Lung (tissue), 12 donors: Measurements from ENCODE around the gene ZNF580. TPM values are rescaled to one million over a fixed set of nuclear protein-coding genes. Genes with fewer than 3 reads are reported as not detected.
A peak's percentile ranks its signal among the peaks of the same experiment; 100 is the strongest.

Experiments used
- ATAC-seq: fragments of 200-7000 bp; cut with Tn5 transposase; one replicate; pipeline ENCODE4 v1.9.1; 2020; ENCODE audit warnings: moderate number of reproducible peaks; ENCODE audit not compliant: insufficient read depth, low FRiP score
- DNase-seq, 3 donors: peaks; one replicate each; pipeline ENCODE4 v3.0.0-alpha.2; 2013 to 2017
- H3K27ac ChIP-seq, 2 donors: one replicate each; pipeline ENCODE4 v1.5.1; 2013; ENCODE audit warnings: mild to moderate bottlenecking in 2 of 2, moderate library complexity in 2 of 2, control low read depth in 1 of 2, inconsistent platforms in 1 of 2, low read depth in 1 of 2, low read length in 1 of 2
- H3K27me3 ChIP-seq, 3 donors: one replicate each; pipeline ENCODE4 v1.5.1; 2013; ENCODE audit warnings: low read length in 2 of 3; ENCODE audit not compliant: control insufficient read depth in 3 of 3, insufficient read depth in 3 of 3
- H3K36me3 ChIP-seq, 4 donors: one replicate each; pipeline ENCODE4 v1.5.1; 2013; ENCODE audit warnings: low read length in 4 of 4, mild to moderate bottlenecking in 1 of 4, moderate library complexity in 1 of 4; ENCODE audit not compliant: control insufficient read depth in 4 of 4, insufficient read depth in 4 of 4
- H3K4me1 ChIP-seq, 5 donors: one replicate each; pipeline ENCODE4 v1.5.1; 2013; ENCODE audit warnings: low read length in 5 of 5, mild to moderate bottlenecking in 2 of 5, moderate library complexity in 1 of 5; ENCODE audit not compliant: control insufficient read depth in 5 of 5, insufficient read depth in 5 of 5
- H3K4me3 ChIP-seq: one replicate; pipeline ENCODE4 v1.5.1; 2013; ENCODE audit warnings: mild to moderate bottlenecking, control low read depth, moderate library complexity
- H3K9ac ChIP-seq, 2 donors: one replicate each; pipeline ENCODE4 v1.5.1; 2013; ENCODE audit warnings: low read length in 2 of 2, control low read depth in 1 of 2; ENCODE audit not compliant: insufficient read depth in 1 of 2
- H3K9me3 ChIP-seq, 4 donors: one replicate each; pipeline ENCODE4 v1.5.1; 2013; ENCODE audit warnings: low read length in 3 of 4, mild to moderate bottlenecking in 1 of 4, moderate library complexity in 1 of 4; ENCODE audit not compliant: control insufficient read depth in 4 of 4, insufficient read depth in 3 of 4
- CTCF ChIP-seq: IDR thresholded peaks from 2 replicates; pipeline ENCODE4 v1.5.1; 2012; ENCODE audit warnings: mild to moderate bottlenecking; ENCODE audit errors: control extremely low read depth, extremely low read depth
- WGBS, 2 donors: extraction: QIAGEN DNeasy Blood & Tissue Kit; methylation state at CpG; one replicate each; pipeline ENCODE4 v1.1.7; 2013; 5-methylcytosine and 5-hydroxymethylcytosine counted together
- polyA plus RNA-seq, 2 donors: library from polyadenylated mRNA; stranded (reverse); fragments of 200-250 nt; gene quantifications; one replicate each; pipeline ENCODE4 v1.2.1, GENCODE V29; 2013
- total RNA-seq, 2 donors: library from RNA; depleted of rRNA in 1 of 2; stranded (reverse); fragments of >200 nt in 1 of 2; gene quantifications; one replicate each; pipeline ENCODE4 v1.2.1, GENCODE V29; 2014 to 2021
- donor health status: control.
- donor health status: control.
- donor health status: Bipolar disorder and iron deficiency.
- donor health status: healthy.
- donor health status: DM: yes; HTN: yes; CAD: no.

ZNF580 gene
- total and polyA plus RNA-seq, 4 donors = 11.1 to 41.3 (median 30.8) TPM

- Histone ChIP-seq H3K27me3 (no peaks in the 10 kb centered on the region), H3K4me3 (no peak overlapping the region), H3K9ac (no peak overlapping the region), H3K4me1 (peaks cover 3 to 27% (median 8%) of the 10 kb centered on the region in 5 donors), H3K27ac (no peak overlapping the region), H3K9me3 (no peaks in the 10 kb centered on the region), H3K36me3 (peaks cover 3 to 22% (median 7%) of the 10 kb centered on the region in 4 donors)
- TF ChIP-seq CTCF = no peak
- WGBS, 2 donors = 96% methylated on average over 39 to 40 of the region's 40 CpGs
- ATAC-seq (no peak), DNase-seq (no peak)
Measured at GRCh38 chr19:55622242-55622969, 18.4 kb upstream of the ZNF580 start.

GRCh38 chr19:55623130-55623529, 17.7 kb upstream of the ZNF580 start:
- Histone ChIP-seq H3K4me1 (peaks cover 3 to 27% (median 8%) of the 10 kb centered on the region in 5 donors), H3K36me3 (peaks cover 3 to 19% (median 4%) of the 10 kb centered on the region in 4 donors), H3K4me3 (no peak overlapping the region), H3K9ac (peak overlapping the region in 1 of 2 donors; percentile 23), H3K27ac (peak overlapping the region in 1 of 2 donors; percentile 26), H3K9me3 (no peaks in the 10 kb centered on the region), H3K27me3 (no peaks in the 10 kb centered on the region)
- ATAC-seq = no peak
- no peak for DNase-seq
- WGBS, 2 donors = 97 to 98% methylated on average over 7 of the region's 7 CpGs
- TF ChIP-seq CTCF = no peak

- peaks cover 3 to 19% (median 4%) of the 10 kb centered on the region in 4 donors for H3K36me3 ChIP-seq
- no peaks in the 10 kb centered on the region for H3K9me3 ChIP-seq
- peaks cover 3 to 25% (median 8%) of the 10 kb centered on the region in 5 donors for H3K4me1 ChIP-seq
- peak overlapping the region in 1 of 2 donors; percentile 71 for H3K9ac ChIP-seq
- no peak for TF ChIP-seq CTCF
- DNase-seq = peak in 1 of 3 donors; percentile 10
- peak overlapping the region; percentile 17 for H3K4me3 ChIP-seq
- H3K27ac ChIP-seq = peak overlapping the region; percentile 32 to 67
- H3K27me3 ChIP-seq = no peaks in the 10 kb centered on the region
- 55 to 79% methylated on average over 7 of the region's 7 CpGs for WGBS, 2 donors
- ATAC-seq = no peak
Measured at GRCh38 chr19:55623561-55623960, 17.2 kb upstream of the ZNF580 start.
